Heart left ventricle (tissue), 13 donors: Measurements from ENCODE around the gene DPYSL4.

Experiments used
- CTCF ChIP-seq, 12 donors: fragments of 200-600 bp; sonication (generic) in 4 of 12; IDR thresholded peaks; one replicate each; pipeline versions ENCODE4 v1.5.0 to v1.8.0; 2018 to 2022; ENCODE audit warnings: antibody characterized with exemption in 12 of 12, mild to moderate bottlenecking in 5 of 12
- POLR2A ChIP-seq, 2 donors: fragments of 450-650 bp; IDR thresholded peaks; one replicate each; pipeline ENCODE4 v1.6.1; 2017; ENCODE audit warnings: antibody characterized with exemption in 2 of 2, mild to moderate bottlenecking in 2 of 2, moderate library complexity in 2 of 2
- donor health status: ischemic (EF 13 %, LVEDD 7.1; RV severe dilation, severe dysfunction).
- donor health status: DM: no; HTN: yes; CAD: no.
- donor health status: DM: no; HTN: no; CAD: no.
- donor health status: ischemic (EF 25% LVEDD 6.9; RV normal size, moderate dysfunction).
- donor health status: ischemic (EF 25% LVEDD 5.7; RV mildly dilated, moderate dysfunction).
- donor health status: ischemic (EF 35%, LVEDD 5.7; RV mildly dilated, moderate dysfunction).
- donor health status: nonischemic (EF 11% LVEDD 7.7; RV severe dilation, severe dysfunction).
- donor health status: DM: yes; HTN: yes; CAD: no.
- donor health status: PGD.
- donor health status: ischemic (EF 29% LVEDD 5.4; RV normal size, mild dysfunction).
- donor health status: nonischemic (EF 23%, LVEDD 6.1; RV moderate dilation, normal function).

DNA sequence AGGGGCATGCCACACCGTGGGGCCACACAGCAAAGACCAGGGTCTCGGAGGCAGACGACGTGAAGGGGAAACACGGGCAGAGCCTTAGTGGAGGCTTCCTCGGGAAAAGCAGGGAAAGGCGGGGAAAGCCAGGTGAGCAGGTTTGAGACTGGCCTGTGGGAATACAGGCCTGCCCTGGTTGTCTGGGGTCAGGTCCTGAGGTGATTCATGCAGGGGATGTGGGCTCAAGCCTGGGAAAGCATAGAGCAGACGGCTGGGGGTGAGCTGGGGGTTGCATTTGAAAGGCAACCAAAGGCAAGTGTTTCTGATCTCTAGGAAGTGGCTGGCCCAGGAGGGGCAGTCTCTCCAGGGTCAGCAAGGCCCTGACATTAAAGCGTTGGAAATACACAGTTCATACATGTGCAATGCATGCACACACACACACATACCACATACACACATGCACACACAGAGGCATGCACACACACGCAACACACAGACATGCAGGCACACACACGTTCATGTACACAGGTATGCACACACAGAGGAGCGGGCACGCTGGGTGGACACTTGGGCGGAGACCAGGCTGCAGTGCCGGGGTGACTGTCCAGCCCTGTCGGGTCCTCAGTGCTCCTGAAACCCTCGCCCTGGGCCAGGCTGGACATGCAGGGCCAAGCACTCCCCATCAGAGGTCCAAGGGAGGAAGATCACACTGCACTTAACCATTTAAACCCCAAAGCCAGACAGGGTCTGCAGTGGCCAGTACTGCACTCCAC is 51.8 kb downstream of the DPYSL4 start:
- TF ChIP-seq CTCF (IDR thresholded peaks at IDR 0.05): no peak
- no peak for TF ChIP-seq POLR2A (IDR thresholded peaks at IDR 0.05)
